GM13976 (cell line): ENCODE data around the gene TRIM62.

Experiments
- DNase-seq: peaks from one replicate; pipeline ENCODE4 v3.0.0; 2012; ENCODE audit warnings: low spot score
- in situ Hi-C: fragments of 300-500 bp; cut with MboI; formaldehyde crosslinking; loops from one replicate; pipeline ENCODE4 v1.12.0; 2022; ENCODE audit warnings: low sequenced_read_pairs, mixed read lengths, inconsistent platforms; ENCODE audit not compliant: unreplicated experiment
- TF ChIP-seq, protein P1 (sequence below): IDR thresholded peaks from 2 replicates; pipeline ENCODE4 v1.5.1; 2012; ENCODE audit warnings: borderline replicate concordance, mild to moderate bottlenecking; ENCODE audit not compliant: insufficient read depth; ENCODE audit errors: extremely low read depth, missing control alignments, control extremely low read depth

Gene TRIM62

DNA sequence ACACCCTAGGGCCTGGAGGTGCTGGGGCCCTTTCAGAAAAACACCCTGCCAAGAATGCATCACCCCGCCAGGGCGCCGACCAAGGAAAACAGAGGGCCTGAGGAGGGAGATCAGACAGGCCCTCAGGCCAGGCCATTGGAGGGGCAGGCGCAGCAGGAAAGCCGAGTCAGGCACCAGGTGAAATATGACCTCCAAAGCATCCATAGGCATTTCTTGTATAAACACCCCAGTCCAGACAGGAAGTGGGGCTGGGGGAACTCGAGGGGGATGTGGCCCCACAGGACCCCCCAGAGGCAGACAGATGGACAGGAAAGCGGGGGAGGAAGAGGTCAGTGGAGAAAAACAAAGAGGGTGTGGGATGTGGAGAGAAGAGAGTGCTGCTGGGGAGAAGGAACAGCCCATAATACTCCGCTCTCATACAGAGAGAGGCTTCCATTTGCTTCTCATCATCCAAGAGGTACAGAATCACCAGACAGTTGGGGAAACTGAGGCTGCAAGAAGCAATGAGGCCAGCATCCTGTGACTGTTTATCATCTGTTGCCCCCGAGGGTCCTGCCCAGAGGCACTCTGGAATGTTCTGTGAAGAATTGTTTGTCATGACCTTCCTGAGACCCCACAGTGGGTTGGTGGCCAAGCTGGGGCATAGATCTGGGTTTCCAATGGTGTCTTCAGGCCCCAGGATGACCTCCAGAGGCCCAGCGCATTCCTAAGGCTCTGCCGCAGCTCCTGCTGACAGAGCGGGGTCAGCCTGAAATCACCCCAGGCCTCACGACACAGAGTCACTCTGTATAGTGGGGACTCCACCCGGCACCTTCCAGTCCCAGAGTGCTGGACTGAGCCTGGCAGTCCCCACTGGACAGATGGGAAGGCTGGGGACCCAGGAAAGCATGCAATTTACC is 18.0 kb downstream of the TRIM62 start:
- in situ Hi-C loops: no loop called here
- TF ChIP-seq, protein P1, sequence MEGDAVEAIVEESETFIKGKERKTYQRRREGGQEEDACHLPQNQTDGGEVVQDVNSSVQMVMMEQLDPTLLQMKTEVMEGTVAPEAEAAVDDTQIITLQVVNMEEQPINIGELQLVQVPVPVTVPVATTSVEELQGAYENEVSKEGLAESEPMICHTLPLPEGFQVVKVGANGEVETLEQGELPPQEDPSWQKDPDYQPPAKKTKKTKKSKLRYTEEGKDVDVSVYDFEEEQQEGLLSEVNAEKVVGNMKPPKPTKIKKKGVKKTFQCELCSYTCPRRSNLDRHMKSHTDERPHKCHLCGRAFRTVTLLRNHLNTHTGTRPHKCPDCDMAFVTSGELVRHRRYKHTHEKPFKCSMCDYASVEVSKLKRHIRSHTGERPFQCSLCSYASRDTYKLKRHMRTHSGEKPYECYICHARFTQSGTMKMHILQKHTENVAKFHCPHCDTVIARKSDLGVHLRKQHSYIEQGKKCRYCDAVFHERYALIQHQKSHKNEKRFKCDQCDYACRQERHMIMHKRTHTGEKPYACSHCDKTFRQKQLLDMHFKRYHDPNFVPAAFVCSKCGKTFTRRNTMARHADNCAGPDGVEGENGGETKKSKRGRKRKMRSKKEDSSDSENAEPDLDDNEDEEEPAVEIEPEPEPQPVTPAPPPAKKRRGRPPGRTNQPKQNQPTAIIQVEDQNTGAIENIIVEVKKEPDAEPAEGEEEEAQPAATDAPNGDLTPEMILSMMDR: no peak
- DNase-seq: no peak

DNA sequence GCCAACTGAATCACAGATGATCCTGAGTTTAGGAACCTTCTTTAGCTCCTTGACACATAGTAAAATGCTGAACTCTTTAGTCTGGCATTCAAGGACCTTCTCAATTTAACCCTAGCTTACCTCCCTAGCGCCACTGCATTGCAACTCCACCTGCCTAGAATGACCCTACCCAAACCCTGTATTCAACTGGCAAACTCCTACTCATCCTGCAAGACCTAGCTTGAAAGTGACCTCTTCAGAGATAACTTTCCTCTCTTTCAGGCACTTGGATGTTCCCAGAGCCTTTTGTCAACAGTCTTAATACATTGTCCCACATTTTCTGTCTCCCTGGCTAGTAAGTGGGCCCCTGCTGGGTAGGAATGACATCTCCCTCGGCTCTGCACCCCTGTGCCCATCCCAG is 19.7 kb downstream of the TRIM62 start:
- DNase-seq: no peak
- in situ Hi-C loops: no loop called here
- TF ChIP-seq, protein P1: no peak

DNA sequence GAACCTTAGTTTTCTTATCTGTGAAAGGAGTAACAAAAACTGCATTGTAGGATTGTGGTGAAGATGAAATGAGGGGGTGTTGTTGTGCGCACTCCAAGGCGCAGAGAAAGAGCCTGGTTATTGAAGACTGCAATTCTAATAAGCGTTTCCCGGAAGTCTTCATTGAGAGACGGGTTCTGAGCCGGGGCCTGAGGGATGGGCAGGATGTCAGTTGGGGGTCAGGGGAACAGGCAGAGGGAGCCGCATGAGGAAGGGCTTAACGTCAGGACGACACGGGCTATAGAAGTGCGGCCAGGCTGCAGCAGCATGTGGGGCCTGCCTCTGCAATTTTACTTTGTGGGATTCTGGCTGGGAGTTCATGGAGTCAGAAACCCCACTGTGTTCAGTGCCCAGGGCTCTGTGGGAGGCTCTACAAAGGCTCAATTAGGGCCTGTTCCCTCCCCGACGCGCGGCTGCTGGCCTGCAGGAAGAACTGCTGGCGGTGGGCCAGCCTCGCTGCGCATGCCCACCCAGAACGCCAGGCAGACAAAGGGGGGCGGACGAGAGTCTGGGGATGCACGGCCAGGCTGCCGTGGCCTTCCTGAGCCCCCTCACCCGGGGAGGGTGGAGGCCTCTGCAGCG is 20.7 kb downstream of the TRIM62 start:
- DNase-seq: no peak
- TF ChIP-seq, protein P1: no peak
- in situ Hi-C loops: no loop called here

DNA sequence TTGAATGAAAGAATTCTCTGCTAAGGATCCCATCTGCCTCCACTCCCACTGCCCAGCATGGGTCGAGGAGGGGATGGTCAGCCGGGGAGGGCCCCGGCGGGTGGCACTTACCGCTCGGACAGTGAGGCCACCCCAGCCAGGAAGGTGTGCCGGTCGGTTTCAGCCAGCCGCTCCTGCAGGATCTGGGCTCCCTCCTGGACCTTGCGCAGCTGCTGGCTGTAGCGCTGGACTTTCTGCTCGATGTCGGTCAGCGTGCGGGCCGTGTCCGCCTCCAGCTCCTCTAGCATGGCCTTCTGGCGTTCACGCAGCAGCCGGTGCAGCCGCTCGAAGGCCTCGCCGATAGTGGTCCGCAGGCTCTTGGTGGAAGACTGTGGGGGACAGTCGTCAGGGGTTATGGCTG is 22.3 kb downstream of the TRIM62 start:
- no peak for DNase-seq
- in situ Hi-C loops: no loop called here
- TF ChIP-seq, protein P1: no peak

DNA sequence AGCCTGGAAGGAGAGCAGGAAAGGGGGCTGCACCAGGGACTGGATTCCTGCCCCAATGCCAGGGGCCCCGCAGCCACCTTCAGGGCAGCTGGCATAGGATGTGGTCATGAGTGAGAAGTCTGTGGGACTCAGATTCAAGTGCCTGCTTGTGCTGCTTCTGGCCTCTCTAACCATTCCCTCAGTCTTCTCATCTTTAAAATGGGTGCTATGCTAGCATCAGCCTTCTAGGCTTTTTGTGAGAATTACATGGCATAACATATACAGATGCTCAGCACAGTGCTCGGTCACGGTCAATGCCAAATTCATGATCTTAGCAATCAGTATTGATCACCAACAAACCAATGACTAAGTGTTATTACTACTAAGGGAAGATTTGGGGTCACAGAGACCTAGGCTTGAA is 23.5 kb downstream of the TRIM62 start:
- TF ChIP-seq, protein P1: no peak
- in situ Hi-C loops: no loop called here
- DNase-seq: no peak

DNA sequence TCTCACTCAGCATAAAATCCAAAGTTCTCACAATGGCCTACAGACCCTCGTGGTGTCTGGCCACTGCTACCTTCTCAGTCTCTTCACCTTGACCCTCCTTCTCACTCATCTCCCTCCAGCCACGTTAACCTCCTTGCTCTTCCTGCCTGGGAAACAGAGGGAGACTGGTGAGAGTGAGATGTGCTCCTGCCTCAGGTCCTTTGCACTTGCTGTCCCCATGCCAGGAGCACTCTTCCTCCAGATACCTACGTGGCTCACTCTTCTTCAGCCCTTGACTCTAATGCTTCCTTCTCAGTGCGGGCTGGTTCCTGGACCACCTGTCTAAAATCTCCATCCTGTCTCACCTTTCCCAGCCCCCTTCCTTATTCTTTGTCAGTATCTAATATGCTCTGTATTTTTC is 24.7 kb downstream of the TRIM62 start:
- DNase-seq: no peak
- in situ Hi-C loops: no loop called here
- TF ChIP-seq, protein P1: no peak
